Activated CD8-positive, alpha-beta memory T cell treated with anti-CD3 and anti-CD28 coated beads, Interleukin-2, amount 50 U/mL, for 24 hours (primary cell): Measurements from ENCODE around the gene SLC25A48.

Experiments
- DNase-seq: peaks from one replicate; pipeline ENCODE4 v3.0.0-alpha.2; 2020; ENCODE audit errors: extremely low read depth

The SLC25A48 gene

GRCh38 chr5:135834639-135835529, at the start of gene SLC25A48:
SLC25A48 (plus strand) TSS chr5:135834663; CDS start chr5:135834848, 185 bp downstream.
- no peak for DNase-seq

GRCh38 chr5:135800656-135801055, 33.8 kb upstream of the SLC25A48 start:
- DNase-seq = no peak

DNA sequence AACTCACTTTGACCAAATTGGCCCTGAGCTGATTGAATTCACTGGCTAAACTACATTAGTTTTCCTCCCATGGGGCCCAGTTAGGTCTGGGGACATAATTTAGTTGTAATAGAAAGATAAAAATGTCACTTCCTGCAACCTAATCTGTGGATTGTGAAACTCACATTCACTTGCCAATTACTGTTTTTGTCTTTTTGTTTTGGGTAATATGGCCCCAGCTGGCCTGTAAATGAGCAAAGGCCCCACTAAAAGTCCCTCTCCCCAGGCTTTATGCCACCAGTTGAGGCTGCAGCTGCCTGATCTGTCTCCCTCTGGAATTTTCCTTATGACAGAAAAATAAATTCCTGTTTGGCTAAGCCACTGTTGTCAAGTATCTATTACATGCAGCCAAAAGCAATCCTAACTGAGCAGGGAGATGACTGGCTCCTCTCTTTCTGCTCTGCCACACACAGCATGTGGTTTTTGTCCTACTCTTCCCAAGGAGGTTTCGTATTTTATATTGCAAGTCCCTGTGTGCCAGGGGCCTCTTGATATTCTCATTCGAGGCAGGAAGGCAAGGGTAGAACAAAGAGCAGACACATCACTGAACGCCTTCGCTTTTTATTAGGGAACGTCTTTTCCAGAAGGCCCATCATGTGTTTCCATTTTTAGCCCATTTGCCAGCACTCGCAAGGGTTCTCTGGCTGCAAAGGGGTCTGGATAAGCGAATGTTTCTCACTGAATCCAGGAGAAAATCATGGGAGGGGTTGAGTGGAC, 24.1 kb upstream of the SLC25A48 start:
- no peak for DNase-seq

DNA sequence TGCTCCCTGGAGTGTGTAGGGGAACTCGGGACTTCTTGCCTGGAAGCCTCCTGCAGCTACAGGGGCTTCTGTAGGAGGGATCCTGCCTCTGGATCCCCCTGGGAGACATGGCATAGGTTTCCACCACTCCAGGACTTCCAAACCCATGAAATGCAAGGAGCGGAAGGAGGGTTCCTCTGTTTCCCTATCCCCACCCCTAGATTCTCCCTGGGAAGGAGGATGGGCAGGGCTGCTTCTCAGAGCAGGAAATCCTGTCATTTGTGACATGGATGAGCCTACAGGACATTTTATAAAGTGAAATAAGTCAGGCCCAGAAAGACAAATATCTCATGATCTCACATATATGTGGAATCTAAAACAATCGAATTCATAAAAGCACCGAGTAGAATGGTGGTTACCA, 23.5 kb upstream of the SLC25A48 start:
- no peak for DNase-seq

GRCh38 chr5:135813758-135814157, 20.7 kb upstream of the SLC25A48 start:
- DNase-seq = no peak

- no peak for DNase-seq
Observed at GRCh38 chr5:135814316-135814715, 20.1 kb upstream of the SLC25A48 start.

DNA sequence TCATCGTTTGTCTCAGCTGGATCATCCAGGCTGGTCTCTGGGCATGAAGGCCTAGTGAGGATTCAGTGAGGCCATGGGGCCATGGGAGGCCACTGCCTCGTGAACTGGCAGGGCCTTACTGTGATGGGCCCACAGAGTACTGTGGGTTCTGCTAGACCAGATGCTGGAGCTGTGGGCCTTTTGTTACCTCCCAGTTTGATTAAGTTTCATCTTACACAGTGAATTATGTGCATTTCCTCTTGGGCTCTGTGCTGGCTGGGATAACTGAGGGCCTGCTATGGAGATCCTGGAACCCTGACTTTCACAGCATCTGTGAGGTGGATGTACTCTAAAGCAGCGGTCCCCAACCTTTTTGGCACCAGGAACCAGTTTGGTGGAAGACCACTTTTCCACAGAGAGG, 19.7 kb upstream of the SLC25A48 start:
- DNase-seq = no peak

GRCh38 chr5:135821061-135821801, 13.2 kb upstream of the SLC25A48 start:
- no peak for DNase-seq

- DNase-seq = no peak
Observed at GRCh38 chr5:135821802-135822201, 12.7 kb upstream of the SLC25A48 start.

DNA sequence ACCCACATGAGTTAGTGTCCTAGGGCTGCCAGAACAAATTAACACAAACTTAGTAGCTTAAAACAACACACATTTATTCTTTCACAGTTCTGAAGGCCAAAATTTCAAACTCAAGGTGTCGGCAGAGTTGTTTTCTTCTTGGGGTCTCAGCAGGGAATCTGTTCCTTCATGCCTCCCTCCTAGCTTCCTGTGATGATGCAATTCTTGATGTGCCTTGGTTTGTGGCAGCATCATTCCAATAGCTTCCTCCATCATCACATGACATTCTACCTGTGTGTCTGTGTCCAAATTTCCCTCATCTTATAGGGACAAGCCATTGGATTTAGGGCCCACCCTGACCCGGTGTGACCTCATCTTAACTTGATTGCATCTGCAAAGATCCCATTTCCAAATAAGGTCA, 12.2 kb upstream of the SLC25A48 start:
- DNase-seq = no peak

- DNase-seq = no peak
Observed at GRCh38 chr5:135822959-135823358, 11.5 kb upstream of the SLC25A48 start.

GRCh38 chr5:135823881-135824280, 10.6 kb upstream of the SLC25A48 start:
- DNase-seq = no peak

- DNase-seq = no peak
Observed at GRCh38 chr5:135824541-135825041, 9.9 kb upstream of the SLC25A48 start.

GRCh38 chr5:135825373-135826220, 8.9 kb upstream of the SLC25A48 start:
- DNase-seq = no peak

GRCh38 chr5:135826221-135826525, 8.3 kb upstream of the SLC25A48 start:
- no peak for DNase-seq

- DNase-seq = no peak
Observed at GRCh38 chr5:135826994-135827671, 7.3 kb upstream of the SLC25A48 start.

- DNase-seq = no peak
Observed at GRCh38 chr5:135827965-135828781, 6.3 kb upstream of the SLC25A48 start.

- DNase-seq = no peak
Observed at GRCh38 chr5:135828782-135829127, 5.7 kb upstream of the SLC25A48 start.

- no peak for DNase-seq
Observed at GRCh38 chr5:135829179-135829578, 5.3 kb upstream of the SLC25A48 start.
